H1 (cell line): Measurements from ENCODE around the gene FOXP4. TPM values are rescaled to one million over a fixed set of nuclear protein-coding genes. Genes with fewer than 3 reads are reported as not detected.

Experiments
- CBX5 ChIP-seq: fragments of 300-800, 300-1000 bp; sonication (generic); IDR thresholded peaks from 2 replicates; pipeline ENCODE4 v1.7.1; 2016; ENCODE audit warnings: antibody characterized with exemption, low read length, low read depth
- EP300 ChIP-seq, 2 experiments: IDR thresholded peaks; 1 replicate in 1 of 2; 2 replicates in 1 of 2; pipeline ENCODE4 v1.6.1; 2011 to 2012; ENCODE audit warnings: low read depth in 2 of 2, low read length in 2 of 2, mild to moderate bottlenecking in 2 of 2, borderline replicate concordance in 1 of 2, inconsistent platforms in 1 of 2, moderate library complexity in 1 of 2
- HDAC6 ChIP-seq: IDR thresholded peaks from one replicate; pipeline ENCODE4 v1.7.1; 2012; ENCODE audit warnings: low read depth, mild to moderate bottlenecking, inconsistent platforms, low read length, moderate library complexity
- KDM1A ChIP-seq: fragments of 200-600, 300-600 bp; sonication (generic); IDR thresholded peaks from 2 replicates; pipeline ENCODE4 v1.7.1; 2016; ENCODE audit warnings: mild to moderate bottlenecking, low read length, borderline replicate concordance
- SP2 ChIP-seq: IDR thresholded peaks from 2 replicates; pipeline ENCODE4 v1.6.1; 2012; ENCODE audit warnings: mild to moderate bottlenecking, low read length, inconsistent platforms
- TAF7 ChIP-seq: optimal IDR thresholded peaks from 2 replicates; pipeline ENCODE3; 2011; ENCODE audit warnings: low read depth, mild to moderate bottlenecking, inconsistent platforms, low read length, moderate library complexity, borderline replicate concordance
- TEAD4 ChIP-seq: IDR thresholded peaks from 2 replicates; pipeline ENCODE4 v1.6.1; 2012; ENCODE audit warnings: low read depth, low read length, inconsistent platforms, mixed read lengths
- YY1 ChIP-seq: IDR thresholded peaks from 2 replicates; pipeline ENCODE4 v1.6.1; 2011; ENCODE audit warnings: low read depth, mild to moderate bottlenecking, low read length
- polyA plus RNA-seq, 7 experiments: library from polyadenylated mRNA; depleted of rRNA in 3 of 7; stranded (reverse) in 5 of 7; unstranded in 2 of 7; fragments of >200 nt in 5 of 7; fragments of 200-250 nt in 2 of 7; gene quantifications; 1 replicate in 5 of 7; 2 replicates in 1 of 7; 4 replicates in 1 of 7; pipeline versions ENCODE4 v1.2.1 to v1.2.3, GENCODE V29; 2011 to 2013; ENCODE audit warnings: missing spikeins in 2 of 7, mixed read lengths in 2 of 7
- total RNA-seq: library from RNA; stranded (reverse); fragmentation: NEBNext Ultra II Directional; extraction: Animal tissue kit (Norgen Biotek cat#: 25700); gene quantifications from 2 replicates; pipeline ENCODE4 v1.2.1, GENCODE V29; 2021
- TF ChIP-seq, protein P1 (sequence below): fragments of 300-600 bp; sonication (generic); IDR thresholded peaks from 2 replicates; pipeline ENCODE4 v1.7.1; 2012; ENCODE audit warnings: low read length, moderate library complexity, mild to moderate bottlenecking, inconsistent platforms; ENCODE audit not compliant: insufficient replicate concordance

Gene FOXP4
- total and polyA plus RNA-seq, 2 of the 8 experiments (the other 6 are each of a cell fraction or from before 2014, with no cell fraction given) = 4.8 to 13.3 TPM

DNA sequence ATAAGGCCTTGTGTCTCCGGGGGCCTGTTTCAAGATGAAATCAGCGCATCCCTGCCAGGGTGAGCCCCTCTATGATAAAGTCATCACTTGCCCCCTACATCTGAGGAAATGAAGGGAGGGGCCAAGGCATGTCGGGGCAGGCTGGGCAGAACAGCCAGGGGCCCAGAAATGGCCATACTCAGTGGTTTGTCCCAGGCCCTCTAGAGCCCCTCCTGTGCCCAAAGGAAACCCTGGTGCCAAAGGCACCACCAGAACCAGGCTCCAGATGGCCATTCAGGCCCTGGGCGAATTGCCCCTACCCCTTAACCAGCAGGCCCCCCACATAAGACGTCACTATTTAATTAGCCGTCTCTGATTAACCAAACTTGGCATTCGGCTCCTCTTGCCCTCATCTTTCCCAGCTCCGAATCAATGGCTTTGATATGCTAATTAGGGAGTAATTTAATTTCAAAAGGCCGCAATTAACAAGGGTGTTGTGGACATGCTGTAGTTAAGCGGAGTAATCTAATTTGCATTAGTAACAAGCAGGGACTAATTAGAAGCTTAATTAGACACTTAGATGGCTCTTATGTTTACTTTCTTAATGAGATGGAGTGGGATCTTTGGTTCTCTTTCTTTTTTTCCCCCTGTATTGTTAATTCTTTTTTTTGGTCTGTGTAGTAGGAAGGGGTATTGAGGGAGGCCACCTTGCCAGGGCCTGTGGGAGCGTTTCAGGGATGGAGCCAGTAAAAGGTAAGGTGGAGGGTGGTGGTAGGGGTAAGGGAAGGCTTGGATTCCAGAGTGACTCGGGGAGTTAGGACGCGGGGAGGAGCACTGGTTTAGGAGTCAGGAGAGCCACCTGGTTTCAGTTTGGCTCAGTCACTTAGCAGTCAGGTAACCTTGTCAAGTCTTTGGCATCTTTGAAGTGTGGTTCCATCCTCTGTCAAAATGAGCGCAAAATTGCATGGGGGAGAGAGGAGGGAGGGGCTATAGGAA is 9.4 kb downstream of the FOXP4 start (continued):
- TF ChIP-seq, protein P1, sequence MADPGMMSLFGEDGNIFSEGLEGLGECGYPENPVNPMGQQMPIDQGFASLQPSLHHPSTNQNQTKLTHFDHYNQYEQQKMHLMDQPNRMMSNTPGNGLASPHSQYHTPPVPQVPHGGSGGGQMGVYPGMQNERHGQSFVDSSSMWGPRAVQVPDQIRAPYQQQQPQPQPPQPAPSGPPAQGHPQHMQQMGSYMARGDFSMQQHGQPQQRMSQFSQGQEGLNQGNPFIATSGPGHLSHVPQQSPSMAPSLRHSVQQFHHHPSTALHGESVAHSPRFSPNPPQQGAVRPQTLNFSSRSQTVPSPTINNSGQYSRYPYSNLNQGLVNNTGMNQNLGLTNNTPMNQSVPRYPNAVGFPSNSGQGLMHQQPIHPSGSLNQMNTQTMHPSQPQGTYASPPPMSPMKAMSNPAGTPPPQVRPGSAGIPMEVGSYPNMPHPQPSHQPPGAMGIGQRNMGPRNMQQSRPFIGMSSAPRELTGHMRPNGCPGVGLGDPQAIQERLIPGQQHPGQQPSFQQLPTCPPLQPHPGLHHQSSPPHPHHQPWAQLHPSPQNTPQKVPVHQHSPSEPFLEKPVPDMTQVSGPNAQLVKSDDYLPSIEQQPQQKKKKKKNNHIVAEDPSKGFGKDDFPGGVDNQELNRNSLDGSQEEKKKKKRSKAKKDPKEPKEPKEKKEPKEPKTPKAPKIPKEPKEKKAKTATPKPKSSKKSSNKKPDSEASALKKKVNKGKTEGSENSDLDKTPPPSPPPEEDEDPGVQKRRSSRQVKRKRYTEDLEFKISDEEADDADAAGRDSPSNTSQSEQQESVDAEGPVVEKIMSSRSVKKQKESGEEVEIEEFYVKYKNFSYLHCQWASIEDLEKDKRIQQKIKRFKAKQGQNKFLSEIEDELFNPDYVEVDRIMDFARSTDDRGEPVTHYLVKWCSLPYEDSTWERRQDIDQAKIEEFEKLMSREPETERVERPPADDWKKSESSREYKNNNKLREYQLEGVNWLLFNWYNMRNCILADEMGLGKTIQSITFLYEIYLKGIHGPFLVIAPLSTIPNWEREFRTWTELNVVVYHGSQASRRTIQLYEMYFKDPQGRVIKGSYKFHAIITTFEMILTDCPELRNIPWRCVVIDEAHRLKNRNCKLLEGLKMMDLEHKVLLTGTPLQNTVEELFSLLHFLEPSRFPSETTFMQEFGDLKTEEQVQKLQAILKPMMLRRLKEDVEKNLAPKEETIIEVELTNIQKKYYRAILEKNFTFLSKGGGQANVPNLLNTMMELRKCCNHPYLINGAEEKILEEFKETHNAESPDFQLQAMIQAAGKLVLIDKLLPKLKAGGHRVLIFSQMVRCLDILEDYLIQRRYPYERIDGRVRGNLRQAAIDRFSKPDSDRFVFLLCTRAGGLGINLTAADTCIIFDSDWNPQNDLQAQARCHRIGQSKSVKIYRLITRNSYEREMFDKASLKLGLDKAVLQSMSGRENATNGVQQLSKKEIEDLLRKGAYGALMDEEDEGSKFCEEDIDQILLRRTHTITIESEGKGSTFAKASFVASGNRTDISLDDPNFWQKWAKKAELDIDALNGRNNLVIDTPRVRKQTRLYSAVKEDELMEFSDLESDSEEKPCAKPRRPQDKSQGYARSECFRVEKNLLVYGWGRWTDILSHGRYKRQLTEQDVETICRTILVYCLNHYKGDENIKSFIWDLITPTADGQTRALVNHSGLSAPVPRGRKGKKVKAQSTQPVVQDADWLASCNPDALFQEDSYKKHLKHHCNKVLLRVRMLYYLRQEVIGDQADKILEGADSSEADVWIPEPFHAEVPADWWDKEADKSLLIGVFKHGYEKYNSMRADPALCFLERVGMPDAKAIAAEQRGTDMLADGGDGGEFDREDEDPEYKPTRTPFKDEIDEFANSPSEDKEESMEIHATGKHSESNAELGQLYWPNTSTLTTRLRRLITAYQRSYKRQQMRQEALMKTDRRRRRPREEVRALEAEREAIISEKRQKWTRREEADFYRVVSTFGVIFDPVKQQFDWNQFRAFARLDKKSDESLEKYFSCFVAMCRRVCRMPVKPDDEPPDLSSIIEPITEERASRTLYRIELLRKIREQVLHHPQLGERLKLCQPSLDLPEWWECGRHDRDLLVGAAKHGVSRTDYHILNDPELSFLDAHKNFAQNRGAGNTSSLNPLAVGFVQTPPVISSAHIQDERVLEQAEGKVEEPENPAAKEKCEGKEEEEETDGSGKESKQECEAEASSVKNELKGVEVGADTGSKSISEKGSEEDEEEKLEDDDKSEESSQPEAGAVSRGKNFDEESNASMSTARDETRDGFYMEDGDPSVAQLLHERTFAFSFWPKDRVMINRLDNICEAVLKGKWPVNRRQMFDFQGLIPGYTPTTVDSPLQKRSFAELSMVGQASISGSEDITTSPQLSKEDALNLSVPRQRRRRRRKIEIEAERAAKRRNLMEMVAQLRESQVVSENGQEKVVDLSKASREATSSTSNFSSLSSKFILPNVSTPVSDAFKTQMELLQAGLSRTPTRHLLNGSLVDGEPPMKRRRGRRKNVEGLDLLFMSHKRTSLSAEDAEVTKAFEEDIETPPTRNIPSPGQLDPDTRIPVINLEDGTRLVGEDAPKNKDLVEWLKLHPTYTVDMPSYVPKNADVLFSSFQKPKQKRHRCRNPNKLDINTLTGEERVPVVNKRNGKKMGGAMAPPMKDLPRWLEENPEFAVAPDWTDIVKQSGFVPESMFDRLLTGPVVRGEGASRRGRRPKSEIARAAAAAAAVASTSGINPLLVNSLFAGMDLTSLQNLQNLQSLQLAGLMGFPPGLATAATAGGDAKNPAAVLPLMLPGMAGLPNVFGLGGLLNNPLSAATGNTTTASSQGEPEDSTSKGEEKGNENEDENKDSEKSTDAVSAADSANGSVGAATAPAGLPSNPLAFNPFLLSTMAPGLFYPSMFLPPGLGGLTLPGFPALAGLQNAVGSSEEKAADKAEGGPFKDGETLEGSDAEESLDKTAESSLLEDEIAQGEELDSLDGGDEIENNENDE = peak; percentile 86
- TF ChIP-seq TEAD4 (no peak), TAF7 (no peak), CBX5 (no peak), HDAC6 (no peak), EP300 (IDR thresholded peaks at IDR 0.05; ENCODE audit: borderline replicate concordance in 1 of 2, low read depth in 2 of 2, low read length in 2 of 2) (0 out of 3 replicates have a peak, but pooled peaks of 1 of the 2 experiments have one; percentile 27), YY1 (no peak), KDM1A (peak; percentile 83; the same call in 1 of the 2 replicates), SP2 (no peak)
